ENCODE results near the gene CMC2. TPM values are rescaled to one million over a fixed set of nuclear protein-coding genes. Genes with fewer than 3 reads are reported as not detected.
A peak's percentile ranks its signal among the peaks of the same experiment; 100 is the strongest.

CMC2 gene
- total and polyA plus RNA-seq, 2 of the 13 experiments (the other 11 are each of a cell fraction or from before 2014, with no cell fraction given) = 116 to 129 TPM

DNA sequence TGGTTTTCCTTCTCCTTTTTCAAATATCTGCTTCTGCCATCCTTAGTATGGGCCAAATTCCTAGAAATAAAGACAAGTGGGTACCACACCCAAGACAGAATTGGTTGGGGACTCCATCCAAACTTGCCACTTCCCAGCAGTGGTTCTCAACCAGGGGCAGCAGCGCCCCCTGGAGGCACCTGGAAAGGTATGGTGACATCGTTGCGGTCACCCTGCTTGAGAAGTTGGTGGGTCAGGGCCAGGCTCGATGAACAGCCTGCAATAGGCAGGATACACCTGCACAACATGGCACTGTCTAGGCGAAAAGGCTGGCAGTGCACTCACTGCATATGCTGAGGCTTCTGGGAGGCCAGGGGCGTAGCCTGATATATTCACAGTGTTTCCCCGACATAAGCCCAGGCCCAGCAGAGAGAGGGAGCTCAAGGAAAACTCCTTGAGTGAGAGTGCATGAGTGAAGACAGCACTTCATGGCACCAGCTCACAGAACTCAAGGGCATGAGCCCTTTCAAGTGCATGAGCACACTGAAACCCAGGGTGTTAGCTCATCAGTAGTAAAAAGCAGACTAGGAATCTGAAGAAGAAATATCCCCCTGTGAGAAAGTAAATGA is 57.7 kb downstream of the CMC2 start (continued):
- TF ChIP-seq ZNF275 (CRISPR knock-in tag; IDR thresholded peaks at IDR 0.05; ENCODE audit: borderline replicate concordance) (no peak), ZNF180 (CRISPR knock-in tag; IDR thresholded peaks at IDR 0.05; ENCODE audit: borderline replicate concordance, low read depth) (no peak), PRDM4 (CRISPR knock-in tag; IDR thresholded peaks at IDR 0.05; ENCODE audit: borderline replicate concordance) (no peak), CEBPB (IDR thresholded peaks at IDR 0.05; ENCODE audit: borderline replicate concordance, low read depth, low read length) (peak; percentile 57; the same call in 1 of the 2 replicates), ZNF331 (CRISPR knock-in tag; IDR thresholded peaks at IDR 0.05) (no peak), ZNF350 (CRISPR knock-in tag; IDR thresholded peaks at IDR 0.05; ENCODE audit: borderline replicate concordance, low read depth) (peak; percentile 50; the same call in 1 of the 2 replicates), GPN1 (CRISPR knock-in tag; IDR thresholded peaks at IDR 0.05; ENCODE audit: borderline replicate concordance) (no peak), STAG1 (CRISPR knock-in tag; IDR thresholded peaks at IDR 0.05) (peak; percentile 84), ZNF326 (CRISPR knock-in tag; IDR thresholded peaks at IDR 0.05; ENCODE audit: borderline replicate concordance) (no peak), HOXA5 (CRISPR knock-in tag; IDR thresholded peaks at IDR 0.05) (0 out of 2 replicates have a peak, but pooled peaks have one; percentile 30), GTF2F1 (IDR thresholded peaks at IDR 0.05; ENCODE audit: low read length) (no peak), SMAD1 (CRISPR knock-in tag; IDR thresholded peaks at IDR 0.05; ENCODE audit: borderline replicate concordance, low read depth) (no peak; the same call in 1 of the 2 replicates), ZBTB33 (CRISPR knock-in tag; IDR thresholded peaks at IDR 0.05) (no peak)
- TF ChIP-seq, protein P1, sequence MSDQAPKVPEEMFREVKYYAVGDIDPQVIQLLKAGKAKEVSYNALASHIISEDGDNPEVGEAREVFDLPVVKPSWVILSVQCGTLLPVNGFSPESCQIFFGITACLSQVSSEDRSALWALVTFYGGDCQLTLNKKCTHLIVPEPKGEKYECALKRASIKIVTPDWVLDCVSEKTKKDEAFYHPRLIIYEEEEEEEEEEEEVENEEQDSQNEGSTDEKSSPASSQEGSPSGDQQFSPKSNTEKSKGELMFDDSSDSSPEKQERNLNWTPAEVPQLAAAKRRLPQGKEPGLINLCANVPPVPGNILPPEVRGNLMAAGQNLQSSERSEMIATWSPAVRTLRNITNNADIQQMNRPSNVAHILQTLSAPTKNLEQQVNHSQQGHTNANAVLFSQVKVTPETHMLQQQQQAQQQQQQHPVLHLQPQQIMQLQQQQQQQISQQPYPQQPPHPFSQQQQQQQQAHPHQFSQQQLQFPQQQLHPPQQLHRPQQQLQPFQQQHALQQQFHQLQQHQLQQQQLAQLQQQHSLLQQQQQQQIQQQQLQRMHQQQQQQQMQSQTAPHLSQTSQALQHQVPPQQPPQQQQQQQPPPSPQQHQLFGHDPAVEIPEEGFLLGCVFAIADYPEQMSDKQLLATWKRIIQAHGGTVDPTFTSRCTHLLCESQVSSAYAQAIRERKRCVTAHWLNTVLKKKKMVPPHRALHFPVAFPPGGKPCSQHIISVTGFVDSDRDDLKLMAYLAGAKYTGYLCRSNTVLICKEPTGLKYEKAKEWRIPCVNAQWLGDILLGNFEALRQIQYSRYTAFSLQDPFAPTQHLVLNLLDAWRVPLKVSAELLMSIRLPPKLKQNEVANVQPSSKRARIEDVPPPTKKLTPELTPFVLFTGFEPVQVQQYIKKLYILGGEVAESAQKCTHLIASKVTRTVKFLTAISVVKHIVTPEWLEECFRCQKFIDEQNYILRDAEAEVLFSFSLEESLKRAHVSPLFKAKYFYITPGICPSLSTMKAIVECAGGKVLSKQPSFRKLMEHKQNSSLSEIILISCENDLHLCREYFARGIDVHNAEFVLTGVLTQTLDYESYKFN (CRISPR knock-in tag; conservative IDR thresholded peaks at IDR 0.05) = no peak
- TF ChIP-seq, protein P2, sequence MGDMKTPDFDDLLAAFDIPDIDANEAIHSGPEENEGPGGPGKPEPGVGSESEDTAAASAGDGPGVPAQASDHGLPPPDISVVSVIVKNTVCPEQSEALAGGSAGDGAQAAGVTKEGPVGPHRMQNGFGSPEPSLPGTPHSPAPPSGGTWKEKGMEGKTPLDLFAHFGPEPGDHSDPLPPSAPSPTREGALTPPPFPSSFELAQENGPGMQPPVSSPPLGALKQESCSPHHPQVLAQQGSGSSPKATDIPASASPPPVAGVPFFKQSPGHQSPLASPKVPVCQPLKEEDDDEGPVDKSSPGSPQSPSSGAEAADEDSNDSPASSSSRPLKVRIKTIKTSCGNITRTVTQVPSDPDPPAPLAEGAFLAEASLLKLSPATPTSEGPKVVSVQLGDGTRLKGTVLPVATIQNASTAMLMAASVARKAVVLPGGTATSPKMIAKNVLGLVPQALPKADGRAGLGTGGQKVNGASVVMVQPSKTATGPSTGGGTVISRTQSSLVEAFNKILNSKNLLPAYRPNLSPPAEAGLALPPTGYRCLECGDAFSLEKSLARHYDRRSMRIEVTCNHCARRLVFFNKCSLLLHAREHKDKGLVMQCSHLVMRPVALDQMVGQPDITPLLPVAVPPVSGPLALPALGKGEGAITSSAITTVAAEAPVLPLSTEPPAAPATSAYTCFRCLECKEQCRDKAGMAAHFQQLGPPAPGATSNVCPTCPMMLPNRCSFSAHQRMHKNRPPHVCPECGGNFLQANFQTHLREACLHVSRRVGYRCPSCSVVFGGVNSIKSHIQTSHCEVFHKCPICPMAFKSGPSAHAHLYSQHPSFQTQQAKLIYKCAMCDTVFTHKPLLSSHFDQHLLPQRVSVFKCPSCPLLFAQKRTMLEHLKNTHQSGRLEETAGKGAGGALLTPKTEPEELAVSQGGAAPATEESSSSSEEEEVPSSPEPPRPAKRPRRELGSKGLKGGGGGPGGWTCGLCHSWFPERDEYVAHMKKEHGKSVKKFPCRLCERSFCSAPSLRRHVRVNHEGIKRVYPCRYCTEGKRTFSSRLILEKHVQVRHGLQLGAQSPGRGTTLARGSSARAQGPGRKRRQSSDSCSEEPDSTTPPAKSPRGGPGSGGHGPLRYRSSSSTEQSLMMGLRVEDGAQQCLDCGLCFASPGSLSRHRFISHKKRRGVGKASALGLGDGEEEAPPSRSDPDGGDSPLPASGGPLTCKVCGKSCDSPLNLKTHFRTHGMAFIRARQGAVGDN (CRISPR knock-in tag; IDR thresholded peaks at IDR 0.05) = 0 out of 2 replicates have a peak, but pooled peaks have one; percentile 12
